ENCODE data around the gene C19orf73. TPM values are rescaled to one million over a fixed set of nuclear protein-coding genes. Genes with fewer than 3 reads are reported as not detected.
A peak's percentile ranks its signal among the peaks of the same experiment; 100 is the strongest.

C19orf73 gene
- total and polyA plus RNA-seq, 9 of the 15 experiments (the other 6 are each of a cell fraction or from before 2014, with no cell fraction given), result 0.08 to 7.4 (median 1.4) TPM

- TF ChIP-seq HBP1 (CRISPR knock-in tag; IDR thresholded peaks at IDR 0.05) (0 out of 2 replicates have a peak, but pooled peaks have one; percentile 61), CEBPB (tag; IDR thresholded peaks at IDR 0.05) (no peak), FOXA1 (IDR thresholded peaks at IDR 0.05; ENCODE audit: borderline replicate concordance) (no peak), SMAD3 (CRISPR knock-in tag; conservative IDR thresholded peaks at IDR 0.05) (no peak), ZKSCAN8 (CRISPR knock-in tag; IDR thresholded peaks at IDR 0.05) (no peak), TFAM (CRISPR knock-in tag; conservative IDR thresholded peaks at IDR 0.05) (no peak), RHOXF2B (CRISPR knock-in tag; conservative IDR thresholded peaks at IDR 0.05) (no peak), ZNF354B (CRISPR knock-in tag; IDR thresholded peaks at IDR 0.05) (no peak), HIVEP1 (CRISPR knock-in tag; IDR thresholded peaks at IDR 0.05) (peak; percentile 61; the same call in 1 of the 2 replicates), MYNN (IDR thresholded peaks at IDR 0.05) (no peak; the same call in 1 of the 2 replicates), MYNN (CRISPR knock-in tag; IDR thresholded peaks at IDR 0.05) (no peak), BRF2 (IDR thresholded peaks at IDR 0.05; ENCODE audit: borderline replicate concordance, insufficient read depth, insufficient read length) (no peak), MXI1 (IDR thresholded peaks at IDR 0.05; ENCODE audit: low read depth, low read length) (no peak), NUFIP1 (IDR thresholded peaks at IDR 0.05; ENCODE audit: partially characterized antibody) (no peak), ZNF124 (CRISPR knock-in tag; IDR thresholded peaks at IDR 0.05) (no peak), NFATC3 (IDR thresholded peaks at IDR 0.05) (no peak), MBD2 (IDR thresholded peaks at IDR 0.05; ENCODE audit: borderline replicate concordance, low read depth) (peak; percentile 79), WHSC1 (IDR thresholded peaks at IDR 0.05; ENCODE audit: low read length) (no peak), USF2 (CRISPR knock-in tag; IDR thresholded peaks at IDR 0.05) (no peak), NCOA4 (IDR thresholded peaks at IDR 0.05; ENCODE audit: partially characterized antibody) (no peak), YY1 (IDR thresholded peaks at IDR 0.05; ENCODE audit: borderline replicate concordance in 1 of 3, control insufficient read depth in 1 of 3, extremely low read depth in 1 of 3, insufficient read depth in 3 of 3, insufficient read length in 1 of 3, insufficient replicate concordance in 2 of 3, low read depth in 1 of 3, low read length in 2 of 3) (no peak), ARHGAP35 (IDR thresholded peaks at IDR 0.05; ENCODE audit: partially characterized antibody) (no peak), ZNF639 (CRISPR knock-in tag; conservative IDR thresholded peaks at IDR 0.05 in 1 of 2, IDR thresholded peaks at IDR 0.05 in 1 of 2) (peak in 1 of 2 experiments; percentile 83; a peak in 2 of 4 replicates), GABPB1 (CRISPR knock-in tag; IDR thresholded peaks at IDR 0.05) (peak; percentile 74), HNRNPL (IDR thresholded peaks at IDR 0.05; ENCODE audit: low read depth, low read length) (peak; percentile 97)
Measured at GRCh38 chr19:49085020-49085867, 33.7 kb downstream of the C19orf73 start, which contains the start of gene SNRNP70 (continued).

Measured in K562 (cell line).